UCSD-AML1 (cell line): Measurements from ENCODE around the gene ALKBH7.
"Not testable (repeated sequence)": the region's sequence is repeated elsewhere in the genome, so short reads cannot be mapped to it uniquely, and the experiment has no call there.

Experiments used
- DNase-seq: peaks from one replicate; lab custom pipeline; 2025; ENCODE audit not compliant: unreplicated experiment; lab: John Stamatoyannopoulos, UW

The ALKBH7 gene

DNA sequence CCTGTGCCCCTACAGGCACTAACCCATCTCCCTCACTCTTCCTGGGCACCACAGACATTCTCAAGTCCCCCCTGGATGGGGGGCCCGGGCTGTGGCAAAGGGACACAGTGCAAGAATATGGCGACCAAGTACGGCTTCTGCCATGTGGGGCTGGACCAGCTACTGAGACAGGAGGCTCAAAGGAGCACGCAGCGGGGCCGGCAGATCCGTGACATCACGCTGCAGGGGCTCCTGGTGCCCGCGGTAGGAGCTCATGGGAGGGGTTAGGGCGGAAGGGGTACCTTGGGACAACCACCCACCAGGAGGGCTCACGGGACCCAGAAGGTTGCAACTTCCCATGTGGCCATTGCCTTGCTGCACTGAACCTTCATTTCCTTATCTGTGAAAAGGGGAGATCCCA is 23.7 kb downstream of the ALKBH7 start:
- no peak for DNase-seq

DNA sequence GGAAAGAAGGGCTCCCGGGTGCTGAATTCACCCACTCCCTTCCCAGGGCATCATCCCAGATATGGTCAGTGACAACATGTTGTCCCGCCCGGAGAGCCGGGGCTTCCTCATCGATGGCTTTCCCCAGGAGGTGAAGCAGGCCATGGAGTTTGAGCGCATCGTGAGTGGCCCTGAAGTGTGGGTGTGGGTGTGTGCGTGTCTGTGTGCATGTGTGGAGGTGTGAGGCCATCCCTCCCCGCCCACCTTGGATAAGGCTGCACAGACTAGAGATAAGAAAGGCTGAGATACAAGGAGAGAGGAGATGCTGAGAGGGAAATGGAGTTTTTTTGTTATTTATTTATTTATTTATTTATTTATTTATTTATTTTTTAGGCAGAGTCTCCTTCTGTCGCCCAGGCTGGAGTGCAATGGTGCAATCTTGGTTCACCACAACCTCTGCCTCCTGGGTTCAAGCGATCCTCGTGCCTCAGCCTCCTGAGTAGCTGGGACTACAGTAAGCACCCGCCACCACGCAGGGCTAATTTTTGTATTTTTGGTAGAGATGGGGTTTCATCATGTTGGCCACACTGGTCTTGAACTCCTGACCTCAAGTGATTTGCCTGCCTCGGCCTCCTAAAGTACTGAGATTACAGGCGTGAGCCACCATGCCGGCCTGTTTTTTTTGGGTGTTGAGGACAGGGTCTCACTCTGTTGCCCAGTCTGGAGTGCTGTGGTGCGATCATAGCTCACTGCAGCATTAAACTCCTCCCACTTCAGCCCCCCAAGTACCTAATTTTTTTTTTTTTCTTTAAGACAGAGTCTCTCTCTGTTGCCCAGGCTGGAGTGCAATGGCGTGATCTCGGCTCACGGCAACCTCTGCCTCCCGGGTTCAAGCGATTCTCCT is 27.7 kb downstream of the ALKBH7 start:
- not testable (repeated sequence) for DNase-seq

DNA sequence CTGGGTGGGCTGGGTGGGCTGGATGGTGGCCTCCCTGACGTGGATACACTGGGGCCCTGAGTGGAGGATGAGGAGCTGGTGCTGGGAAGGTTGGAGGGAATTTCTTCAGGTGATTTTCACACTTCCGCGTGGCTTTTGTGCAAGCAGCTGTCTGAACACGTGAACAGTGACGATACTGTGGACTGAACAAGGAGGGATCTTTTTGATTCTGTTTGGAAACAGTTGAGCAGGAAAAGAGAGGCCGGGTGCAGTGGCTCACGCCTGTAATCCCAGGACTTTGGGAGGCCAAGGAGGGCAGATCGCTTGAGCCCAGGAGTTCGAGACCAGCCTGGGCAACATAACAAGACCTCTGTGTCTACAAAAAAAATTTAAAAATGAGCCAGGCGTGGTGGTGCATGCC is 29.5 kb downstream of the ALKBH7 start:
- DNase-seq, result no peak

- DNase-seq, result no peak
Measured at GRCh38 chr19:6402837-6403608, 30.4 kb downstream of the ALKBH7 start.

DNA sequence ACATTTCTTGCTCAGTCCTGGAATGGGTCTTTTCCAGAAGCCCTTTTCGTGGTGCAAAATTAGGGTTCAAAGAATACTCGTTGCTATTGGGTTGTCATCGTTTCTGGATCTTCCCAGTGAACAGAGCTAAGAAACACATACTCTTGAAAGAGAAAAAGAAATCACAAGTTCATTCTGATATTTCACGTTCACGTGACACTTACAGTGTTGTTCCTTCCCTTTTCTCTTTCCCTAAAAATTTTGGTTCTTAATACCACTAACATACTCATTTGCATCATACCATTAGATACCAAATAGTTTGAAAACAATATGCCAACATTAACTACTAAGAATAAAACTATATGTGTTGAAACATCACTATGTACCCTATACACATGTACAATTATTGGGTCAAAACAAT is 33.8 kb downstream of the ALKBH7 start:
- DNase-seq, result no peak

DNA sequence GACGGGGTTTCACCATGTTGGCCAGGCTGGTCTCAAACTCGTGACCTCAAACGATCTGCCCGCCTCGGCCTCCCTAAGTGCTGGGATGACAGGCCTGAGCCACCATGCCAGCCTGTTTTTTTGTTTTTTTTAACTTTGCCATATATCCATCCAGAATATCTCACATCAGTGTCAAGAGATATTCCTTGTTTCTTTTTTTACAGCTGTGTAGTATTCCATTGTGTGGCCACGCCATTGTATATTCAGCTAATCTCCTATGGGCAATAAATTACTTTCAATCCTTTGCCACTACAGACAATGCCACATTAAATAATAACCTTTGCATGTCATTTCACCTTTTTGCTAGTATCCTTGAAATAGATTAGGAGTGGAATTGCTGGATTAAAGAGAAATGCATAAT is 36.8 kb downstream of the ALKBH7 start:
- DNase-seq, result no peak

DNA sequence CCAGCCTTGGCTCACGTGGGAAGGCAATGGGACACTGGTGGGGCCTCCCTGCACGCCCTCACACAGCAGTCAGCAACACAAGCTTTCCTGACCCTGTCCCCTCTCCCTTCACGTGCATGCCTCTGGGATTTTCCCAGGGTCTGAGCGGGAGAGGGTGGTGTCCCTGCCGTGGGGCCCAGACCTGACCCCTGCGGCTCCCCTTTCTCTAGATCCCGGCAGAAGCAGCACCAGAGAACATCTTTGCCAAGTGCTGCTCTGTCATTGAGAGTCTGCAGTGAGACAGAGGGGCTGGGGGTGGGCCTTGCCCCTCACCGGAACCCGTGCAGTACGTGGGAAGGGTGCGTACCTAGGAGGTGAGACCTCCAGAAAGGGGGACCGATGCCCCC is 39.5 kb downstream of the ALKBH7 start:
- no peak for DNase-seq

- DNase-seq, result peak; percentile 38
Measured at GRCh38 chr19:6412447-6413091, 40.0 kb downstream of the ALKBH7 start.

GRCh38 chr19:6413291-6413690 is 40.7 kb downstream of the ALKBH7 start:
- no peak for DNase-seq

GRCh38 chr19:6413721-6414643 is 41.4 kb downstream of the ALKBH7 start:
- no peak for DNase-seq

DNA sequence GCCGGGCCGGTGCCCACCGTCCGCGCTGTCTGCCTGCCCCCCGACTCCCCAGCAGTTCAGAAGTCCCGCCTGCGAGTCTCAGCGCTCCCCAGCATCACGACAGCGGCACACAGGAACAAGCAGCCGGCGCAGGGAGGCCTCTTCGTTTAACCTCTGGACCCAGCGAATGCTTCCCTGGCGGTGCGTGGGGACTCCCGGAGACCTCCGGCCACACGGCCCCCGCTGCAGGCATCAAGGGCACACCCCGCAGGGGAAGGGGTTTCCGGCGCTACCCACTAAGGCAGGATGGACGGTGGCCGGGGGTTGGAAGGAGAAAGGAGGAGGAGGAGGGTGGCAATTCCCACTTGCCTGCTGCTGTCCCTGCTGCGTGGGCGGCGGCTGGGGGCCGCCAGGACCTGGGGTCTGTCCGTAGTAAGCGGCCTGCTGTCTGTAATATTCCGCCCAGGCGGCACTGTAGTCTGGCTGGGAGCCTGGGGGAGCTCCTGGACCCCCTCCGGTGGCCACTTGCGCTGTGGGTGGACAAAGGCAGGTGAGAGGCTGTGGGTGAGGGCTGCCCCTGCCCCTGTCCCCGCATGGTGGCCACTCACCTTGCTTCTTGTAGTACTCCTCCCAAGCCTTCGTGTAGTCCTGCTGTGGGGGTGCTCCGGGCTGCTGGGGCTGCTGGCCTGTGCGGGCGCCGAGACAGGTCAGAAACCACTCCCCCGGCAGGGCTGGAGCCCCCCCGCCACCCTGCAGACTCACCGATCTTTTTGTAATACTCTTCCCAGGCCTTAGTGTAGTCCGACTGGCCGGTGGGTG is 42.4 kb downstream of the ALKBH7 start:
- DNase-seq, result no peak

DNA sequence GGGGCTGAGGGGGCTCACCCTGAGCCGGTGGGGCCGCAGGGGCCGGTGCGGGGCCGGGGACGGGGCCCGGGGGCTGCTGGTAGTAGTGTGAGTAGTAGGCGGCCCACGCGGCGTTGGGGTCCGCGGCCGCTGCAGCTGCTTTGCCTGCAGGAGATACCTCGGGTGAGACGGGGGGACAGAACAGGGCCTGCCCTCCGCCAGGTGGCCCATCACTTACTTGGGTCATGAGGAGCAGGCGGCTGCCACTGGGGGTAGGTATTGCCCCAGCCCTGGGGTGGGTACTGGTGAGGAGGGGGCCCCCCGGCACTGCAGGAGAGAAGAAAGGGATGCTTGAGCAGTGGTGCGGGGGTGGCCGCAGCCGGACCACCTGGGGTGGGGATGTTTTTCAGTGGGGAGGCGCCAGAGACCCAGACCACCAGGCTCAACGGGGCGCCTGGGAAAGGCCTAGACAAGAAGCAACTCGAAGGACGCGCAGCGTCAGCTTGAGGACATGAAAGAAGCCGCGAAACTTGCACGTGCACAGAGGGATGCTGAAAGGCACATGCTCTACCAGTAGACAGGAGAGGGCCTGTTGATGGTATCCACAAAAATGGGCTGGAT is 43.1 kb downstream of the ALKBH7 start:
- DNase-seq, result no peak

GRCh38 chr19:6416658-6417405 is 44.2 kb downstream of the ALKBH7 start:
- DNase-seq, result no peak

GRCh38 chr19:6417713-6418561 is 45.3 kb downstream of the ALKBH7 start:
- no peak for DNase-seq

DNA sequence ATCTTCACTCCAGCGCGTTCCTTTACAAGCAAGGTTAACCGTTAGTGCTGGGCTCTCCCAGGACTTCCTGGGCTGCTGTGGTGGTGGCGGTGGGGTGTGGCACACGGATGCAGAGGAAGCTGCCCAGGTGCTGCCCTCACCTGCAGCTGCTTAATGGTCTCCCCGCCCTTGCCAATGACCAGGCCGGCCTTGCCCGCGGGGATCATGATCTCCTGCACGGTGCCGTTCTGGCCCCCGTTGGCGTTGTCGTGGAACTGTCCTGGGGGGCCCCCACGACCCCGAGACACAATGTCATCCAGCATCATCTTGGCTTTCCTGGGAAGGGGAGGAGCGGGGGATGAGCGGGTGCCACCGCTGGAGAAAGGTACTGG is 46.0 kb downstream of the ALKBH7 start:
- DNase-seq, result no peak

- DNase-seq, result no peak
Measured at GRCh38 chr19:6421075-6422014, 48.8 kb downstream of the ALKBH7 start.
